Endothelial cell (in vitro differentiated cells): ENCODE results near the gene TRAF3IP1. TPM values are rescaled to one million over a fixed set of nuclear protein-coding genes. Genes with fewer than 3 reads are reported as not detected.

Experiments
- DNase-seq: peaks from one replicate; pipeline ENCODE4 v3.0.0; 2021; ENCODE audit warnings: low spot score
- H3K27ac Mint-ChIP-seq: one replicate; pipeline ENCODE4 v1.8.0; 2021; ENCODE audit warnings: mixed read lengths, inconsistent platforms; ENCODE audit not compliant: unreplicated experiment
- H3K27me3 Mint-ChIP-seq: one replicate; pipeline ENCODE4 v1.8.0; 2021; ENCODE audit warnings: mild to moderate bottlenecking, moderate library complexity, mixed read lengths, inconsistent platforms; ENCODE audit not compliant: unreplicated experiment
- H3K36me3 Mint-ChIP-seq: one replicate; pipeline ENCODE4 v1.8.0; 2021; ENCODE audit warnings: mild to moderate bottlenecking, low read depth, mixed read lengths, inconsistent platforms; ENCODE audit not compliant: unreplicated experiment
- H3K4me1 Mint-ChIP-seq: one replicate; pipeline ENCODE4 v1.8.0; 2021; ENCODE audit warnings: mild to moderate bottlenecking, mixed read lengths, inconsistent platforms; ENCODE audit not compliant: unreplicated experiment
- H3K4me3 Mint-ChIP-seq: one replicate; pipeline ENCODE4 v1.8.0; 2021; ENCODE audit warnings: mild to moderate bottlenecking, mixed read lengths, inconsistent platforms; ENCODE audit not compliant: unreplicated experiment
- H3K9me3 Mint-ChIP-seq: one replicate; pipeline ENCODE4 v1.8.0; 2021; ENCODE audit warnings: mixed read lengths, inconsistent platforms; ENCODE audit not compliant: unreplicated experiment
- total RNA-seq: library from RNA; stranded (reverse); fragmentation: NEBNext Ultra II Directional; extraction: Animal tissue kit (Norgen Biotek cat#: 25700); gene quantifications from one replicate; pipeline ENCODE4 v1.2.1, GENCODE V29; 2021; ENCODE audit not compliant: unreplicated experiment
- TF ChIP-seq, protein P1 (sequence below): fragments of 200-600 bp; sonication (generic); IDR thresholded peaks from one replicate; pipeline ENCODE4 v1.5.0; 2021; ENCODE audit warnings: antibody characterized with exemption; ENCODE audit not compliant: unreplicated experiment

The TRAF3IP1 gene
- total RNA-seq, 1 donor from 2014 or later: 17.1 TPM

DNA sequence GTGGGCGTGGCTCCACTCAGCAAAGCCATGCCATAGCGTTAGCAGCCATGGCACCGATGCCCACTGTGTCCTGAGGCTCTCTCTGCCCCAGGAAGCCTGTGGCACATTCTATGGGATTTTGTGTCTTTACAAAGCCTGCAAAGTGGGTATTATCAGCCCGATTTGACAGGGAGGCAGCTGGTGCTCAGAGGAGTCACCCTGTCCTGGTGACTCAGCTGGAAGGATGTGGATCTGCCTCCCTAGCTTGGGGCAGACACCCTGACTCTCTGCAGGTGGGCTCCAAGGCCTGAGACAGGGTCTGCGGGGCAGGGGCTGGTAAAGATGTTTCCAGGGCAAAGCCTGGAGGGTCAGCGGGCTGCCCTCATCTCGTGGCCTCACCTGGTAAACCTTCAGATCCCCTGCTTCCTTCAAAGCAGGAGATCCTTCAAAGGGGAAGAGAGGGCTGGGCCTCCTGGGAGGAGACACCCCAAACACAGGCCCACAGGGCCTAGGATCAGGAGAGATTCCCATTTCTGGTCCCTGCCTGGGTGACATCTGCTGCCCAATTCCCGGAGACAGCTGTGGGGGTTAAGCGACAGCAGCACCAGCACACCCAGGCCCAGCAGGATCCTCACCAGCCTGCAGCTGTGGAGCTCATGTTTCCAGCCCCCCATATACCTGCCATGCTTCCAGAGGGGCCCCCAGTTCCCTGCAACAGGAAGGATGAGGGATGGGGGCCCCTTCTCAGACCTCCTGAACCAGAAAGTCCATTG, 103.4 kb downstream of the TRAF3IP1 start:
- no peak overlapping the region for H3K4me3 Mint-ChIP-seq
- no peak for DNase-seq
- H3K27me3 Mint-ChIP-seq: peaks cover 14% of the 10 kb centered on the region
- H3K9me3 Mint-ChIP-seq: no peaks in the 10 kb centered on the region
- no peaks in the 10 kb centered on the region for H3K36me3 Mint-ChIP-seq
- TF ChIP-seq, protein P1, sequence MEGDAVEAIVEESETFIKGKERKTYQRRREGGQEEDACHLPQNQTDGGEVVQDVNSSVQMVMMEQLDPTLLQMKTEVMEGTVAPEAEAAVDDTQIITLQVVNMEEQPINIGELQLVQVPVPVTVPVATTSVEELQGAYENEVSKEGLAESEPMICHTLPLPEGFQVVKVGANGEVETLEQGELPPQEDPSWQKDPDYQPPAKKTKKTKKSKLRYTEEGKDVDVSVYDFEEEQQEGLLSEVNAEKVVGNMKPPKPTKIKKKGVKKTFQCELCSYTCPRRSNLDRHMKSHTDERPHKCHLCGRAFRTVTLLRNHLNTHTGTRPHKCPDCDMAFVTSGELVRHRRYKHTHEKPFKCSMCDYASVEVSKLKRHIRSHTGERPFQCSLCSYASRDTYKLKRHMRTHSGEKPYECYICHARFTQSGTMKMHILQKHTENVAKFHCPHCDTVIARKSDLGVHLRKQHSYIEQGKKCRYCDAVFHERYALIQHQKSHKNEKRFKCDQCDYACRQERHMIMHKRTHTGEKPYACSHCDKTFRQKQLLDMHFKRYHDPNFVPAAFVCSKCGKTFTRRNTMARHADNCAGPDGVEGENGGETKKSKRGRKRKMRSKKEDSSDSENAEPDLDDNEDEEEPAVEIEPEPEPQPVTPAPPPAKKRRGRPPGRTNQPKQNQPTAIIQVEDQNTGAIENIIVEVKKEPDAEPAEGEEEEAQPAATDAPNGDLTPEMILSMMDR: no peak
- no peak overlapping the region for H3K27ac Mint-ChIP-seq
- H3K4me1 Mint-ChIP-seq: peaks cover 32% of the 10 kb centered on the region

DNA sequence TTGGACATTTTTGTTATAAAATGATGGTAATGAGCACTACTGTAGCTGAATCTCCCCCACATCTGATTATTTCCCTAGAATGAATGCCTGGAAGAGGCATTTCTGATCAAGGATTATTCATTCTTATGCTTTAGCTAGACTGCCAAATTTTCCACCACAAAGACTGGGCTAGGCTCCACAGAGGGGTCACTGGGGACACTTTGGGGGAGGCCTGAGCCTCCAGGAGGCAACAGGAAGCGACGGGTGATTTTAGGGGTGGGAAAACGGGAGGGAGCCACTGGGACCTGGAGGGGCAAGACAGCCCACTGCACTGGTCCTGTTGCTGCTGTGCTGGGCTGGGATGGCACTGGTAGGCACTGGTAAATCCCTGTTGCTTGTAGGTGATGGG, 104.0 kb downstream of the TRAF3IP1 start:
- Mint-ChIP-seq H3K36me3 (no peaks in the 10 kb centered on the region), H3K27me3 (peaks cover 14% of the 10 kb centered on the region), H3K27ac (peak overlapping the region; percentile 44), H3K4me3 (no peak overlapping the region), H3K9me3 (no peaks in the 10 kb centered on the region), H3K4me1 (peaks cover 32% of the 10 kb centered on the region)
- no peak for DNase-seq
- TF ChIP-seq, protein P1: no peak

DNA sequence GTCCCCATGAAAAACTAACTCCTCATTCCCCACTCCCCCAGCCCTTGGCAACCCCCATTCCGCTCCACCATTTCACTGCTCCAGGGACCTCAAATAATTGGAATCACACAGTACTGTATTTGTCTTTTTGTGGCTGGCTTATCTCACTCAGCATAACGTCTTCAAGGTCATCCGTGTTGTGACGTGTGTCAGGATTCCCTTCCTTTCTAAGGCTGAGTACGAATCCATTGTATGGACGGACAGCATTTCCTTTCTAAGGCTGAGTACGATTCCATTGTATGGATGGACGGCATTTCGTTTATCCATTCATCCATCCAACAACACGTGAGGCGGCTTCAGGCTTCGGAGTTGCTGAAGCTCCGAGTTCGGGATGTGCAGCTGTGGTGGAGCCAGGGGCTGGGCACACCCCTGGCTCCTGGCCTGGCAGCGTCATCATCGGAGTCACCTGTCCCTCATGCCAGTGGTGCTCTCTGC, 105.2 kb downstream of the TRAF3IP1 start:
- DNase-seq: no peak
- Mint-ChIP-seq H3K27me3 (peaks cover 14% of the 10 kb centered on the region), H3K4me1 (peaks cover 26% of the 10 kb centered on the region), H3K27ac (no peak overlapping the region), H3K9me3 (no peaks in the 10 kb centered on the region), H3K4me3 (no peak overlapping the region), H3K36me3 (peaks cover 7% of the 10 kb centered on the region)
- TF ChIP-seq, protein P1: no peak

DNA sequence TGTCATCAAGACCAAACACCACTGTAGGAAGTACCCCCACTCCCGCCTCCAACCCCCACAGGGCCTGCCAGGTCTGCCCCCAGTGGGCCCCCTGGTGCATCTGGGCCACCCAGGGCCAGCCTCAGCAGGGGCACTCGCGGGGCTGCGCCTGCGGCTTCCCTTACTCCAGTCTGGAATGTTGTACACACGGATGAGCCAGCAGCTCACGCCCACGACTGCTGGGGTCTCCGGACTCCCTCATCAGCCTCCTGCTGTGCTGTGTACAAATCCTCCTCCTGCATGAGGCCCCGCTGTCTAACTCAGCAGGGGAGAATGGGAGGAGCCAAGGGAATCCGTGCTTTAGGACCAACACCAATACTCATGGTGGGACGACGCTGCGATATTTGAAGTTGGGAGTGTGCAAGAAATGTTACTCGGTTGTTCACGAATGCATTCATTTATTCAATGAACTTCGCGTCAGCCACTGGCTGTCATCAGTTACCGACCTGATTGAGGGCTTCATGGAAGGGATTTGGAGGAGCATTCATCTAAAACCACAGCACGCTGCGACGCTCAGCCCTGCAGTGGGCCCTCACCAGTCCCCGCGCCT, 105.8 kb downstream of the TRAF3IP1 start:
- no peak for DNase-seq
- Mint-ChIP-seq H3K27ac (peak overlapping the region; percentile 64), H3K4me1 (peaks cover 21% of the 10 kb centered on the region), H3K9me3 (peaks cover under 1% of the 10 kb centered on the region), H3K4me3 (peak overlapping the region; percentile 88), H3K36me3 (peaks cover 11% of the 10 kb centered on the region), H3K27me3 (peaks cover 12% of the 10 kb centered on the region)
- TF ChIP-seq, protein P1: no peak
